Measurements from ENCODE around the gene LRPPRC.

DNA sequence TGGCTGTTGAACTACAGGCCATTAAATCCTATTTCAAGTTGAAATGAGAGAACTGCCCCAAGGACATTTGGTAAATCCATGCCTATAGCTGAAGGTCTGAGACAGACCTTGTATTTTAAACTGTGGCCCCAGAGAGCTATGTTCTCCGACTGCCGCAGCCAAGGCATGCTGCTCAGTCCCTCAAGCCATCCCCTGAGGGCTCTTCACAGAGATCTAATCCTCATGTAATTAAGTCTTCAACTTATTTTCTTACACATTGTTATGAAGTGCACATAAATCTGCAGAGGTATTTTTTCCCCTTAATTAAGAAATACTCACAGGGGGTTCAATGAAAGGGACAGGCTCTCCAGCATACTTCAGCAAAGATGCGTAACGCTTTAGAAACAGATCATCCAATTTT, 106.4 kb downstream of the LRPPRC start:
- TF ChIP-seq, protein P1, sequence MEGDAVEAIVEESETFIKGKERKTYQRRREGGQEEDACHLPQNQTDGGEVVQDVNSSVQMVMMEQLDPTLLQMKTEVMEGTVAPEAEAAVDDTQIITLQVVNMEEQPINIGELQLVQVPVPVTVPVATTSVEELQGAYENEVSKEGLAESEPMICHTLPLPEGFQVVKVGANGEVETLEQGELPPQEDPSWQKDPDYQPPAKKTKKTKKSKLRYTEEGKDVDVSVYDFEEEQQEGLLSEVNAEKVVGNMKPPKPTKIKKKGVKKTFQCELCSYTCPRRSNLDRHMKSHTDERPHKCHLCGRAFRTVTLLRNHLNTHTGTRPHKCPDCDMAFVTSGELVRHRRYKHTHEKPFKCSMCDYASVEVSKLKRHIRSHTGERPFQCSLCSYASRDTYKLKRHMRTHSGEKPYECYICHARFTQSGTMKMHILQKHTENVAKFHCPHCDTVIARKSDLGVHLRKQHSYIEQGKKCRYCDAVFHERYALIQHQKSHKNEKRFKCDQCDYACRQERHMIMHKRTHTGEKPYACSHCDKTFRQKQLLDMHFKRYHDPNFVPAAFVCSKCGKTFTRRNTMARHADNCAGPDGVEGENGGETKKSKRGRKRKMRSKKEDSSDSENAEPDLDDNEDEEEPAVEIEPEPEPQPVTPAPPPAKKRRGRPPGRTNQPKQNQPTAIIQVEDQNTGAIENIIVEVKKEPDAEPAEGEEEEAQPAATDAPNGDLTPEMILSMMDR (conservative IDR thresholded peaks at IDR 0.05): no peak
- no peak for TF ChIP-seq ZFX (IDR thresholded peaks at IDR 0.05)
